Liver (tissue), 9 donors: Measurements from ENCODE around the gene PKP1. TPM values are rescaled to one million over a fixed set of nuclear protein-coding genes. Genes with fewer than 3 reads are reported as not detected.

Source experiments
- DNase-seq: peaks from one replicate; pipeline ENCODE4 v3.0.0-alpha.2; 2017; ENCODE audit warnings: low spot score
- H3K27ac ChIP-seq, 2 donors: one replicate each; pipeline ENCODE4 v1.7.0; 2013; ENCODE audit warnings: inconsistent platforms in 2 of 2, low read length in 2 of 2, control low read depth in 1 of 2, low read depth in 1 of 2, mild to moderate bottlenecking in 1 of 2
- H3K27me3 ChIP-seq, 4 donors: one replicate each; pipeline versions ENCODE4 v1.6.1 to v1.7.0; 2013; ENCODE audit warnings: low read length in 3 of 4, inconsistent platforms in 1 of 4, mild to moderate bottlenecking in 1 of 4, moderate library complexity in 1 of 4; ENCODE audit not compliant: control insufficient read depth in 4 of 4, insufficient read depth in 4 of 4
- H3K36me3 ChIP-seq, 4 donors: one replicate each; pipeline versions ENCODE4 v1.6.1 to v1.7.0; 2013; ENCODE audit warnings: low read length in 3 of 4, mild to moderate bottlenecking in 3 of 4, low read depth in 1 of 4, moderate library complexity in 1 of 4; ENCODE audit not compliant: control insufficient read depth in 4 of 4, insufficient read depth in 3 of 4
- H3K4me1 ChIP-seq, 4 donors: one replicate each; pipeline versions ENCODE4 v1.6.1 to v1.7.0; 2013; ENCODE audit warnings: low read length in 3 of 4, mild to moderate bottlenecking in 3 of 4, moderate library complexity in 1 of 4; ENCODE audit not compliant: control insufficient read depth in 4 of 4, insufficient read depth in 4 of 4
- H3K4me3 ChIP-seq, 3 donors: one replicate each; pipeline versions ENCODE4 v1.6.1 to v1.7.0; 2013; ENCODE audit warnings: low read length in 3 of 3, control low read depth in 1 of 3, low read depth in 1 of 3, mild to moderate bottlenecking in 1 of 3
- H3K9ac ChIP-seq, 2 donors: one replicate each; pipeline ENCODE4 v1.7.0; 2013; ENCODE audit warnings: low read length in 2 of 2, mild to moderate bottlenecking in 2 of 2, moderate library complexity in 2 of 2, control low read depth in 1 of 2, low read depth in 1 of 2
- H3K9me3 ChIP-seq, 4 donors: one replicate each; pipeline versions ENCODE4 v1.6.1 to v1.7.0; 2013; ENCODE audit warnings: low read length in 3 of 4; ENCODE audit not compliant: control insufficient read depth in 4 of 4
- CTCF ChIP-seq: fragments of 150-350 bp; IDR thresholded peaks from 2 replicates; pipeline ENCODE4 v1.5.1; 2017; ENCODE audit warnings: improper control_type of control experiment, low read depth, low read length; ENCODE audit not compliant: missing input control
- EGR1 ChIP-seq, 2 donors: IDR thresholded peaks; 2 replicates each; pipeline ENCODE4 v1.6.1; 2016 to 2018; ENCODE audit warnings: antibody characterized with exemption in 2 of 2, low read depth in 2 of 2
- FOXA1 ChIP-seq: IDR thresholded peaks from 2 replicates; pipeline ENCODE4 v1.6.1; 2016; ENCODE audit warnings: antibody characterized with exemption
- FOXA2 ChIP-seq: IDR thresholded peaks from 2 replicates; pipeline ENCODE4 v1.6.1; 2016; ENCODE audit warnings: antibody characterized with exemption
- HNF4A ChIP-seq, 2 donors: conservative IDR thresholded peaks; 2 replicates each; pipeline ENCODE4 v1.6.1; 2016; ENCODE audit warnings: antibody characterized with exemption in 2 of 2, mild to moderate bottlenecking in 2 of 2
- HNF4G ChIP-seq: IDR thresholded peaks from 2 replicates; pipeline ENCODE4 v1.6.1; 2016; ENCODE audit warnings: antibody characterized with exemption
- JUND ChIP-seq, 2 donors: IDR thresholded peaks; 2 replicates each; pipeline ENCODE4 v1.6.1; 2016; ENCODE audit warnings: antibody characterized with exemption in 2 of 2
- NR2F2 ChIP-seq: IDR thresholded peaks from 2 replicates; pipeline ENCODE4 v1.6.1; 2016; ENCODE audit warnings: antibody characterized with exemption
- RAD21 ChIP-seq, 2 donors: IDR thresholded peaks; 2 replicates each; pipeline ENCODE4 v1.6.1; 2016; ENCODE audit warnings: antibody characterized with exemption in 2 of 2, mild to moderate bottlenecking in 2 of 2
- REST ChIP-seq: IDR thresholded peaks from 2 replicates; pipeline ENCODE4 v1.6.1; 2016; ENCODE audit warnings: antibody characterized with exemption, mild to moderate bottlenecking
- RXRA ChIP-seq, 2 donors: IDR thresholded peaks; 2 replicates each; pipeline ENCODE4 v1.6.1; 2017 to 2018; ENCODE audit warnings: antibody characterized with exemption in 2 of 2, mild to moderate bottlenecking in 1 of 2
- SP1 ChIP-seq: IDR thresholded peaks from 2 replicates; pipeline ENCODE4 v1.6.1; 2018; ENCODE audit warnings: antibody characterized with exemption, mild to moderate bottlenecking
- TAF1 ChIP-seq: conservative IDR thresholded peaks from 2 replicates; pipeline ENCODE4 v1.6.1; 2016; ENCODE audit warnings: antibody characterized with exemption, mild to moderate bottlenecking
- YY1 ChIP-seq: IDR thresholded peaks from 2 replicates; pipeline ENCODE4 v1.6.1; 2016; ENCODE audit warnings: antibody characterized with exemption, mild to moderate bottlenecking
- ZBTB33 ChIP-seq: IDR thresholded peaks from 2 replicates; pipeline ENCODE4 v1.6.1; 2016; ENCODE audit warnings: antibody characterized with exemption
- WGBS: extraction: QIAGEN DNeasy Blood & Tissue Kit; methylation state at CpG from one replicate; pipeline ENCODE4 v1.1.7; 2013; 5-methylcytosine and 5-hydroxymethylcytosine counted together
- polyA plus RNA-seq, 2 donors: library from polyadenylated mRNA; stranded (reverse) in 1 of 2; unstranded in 1 of 2; fragments of 200-250 nt in 1 of 2; fragments of >200 nt in 1 of 2; fragmentation: Nextera tagmentation in 1 of 2; extraction: Ambion mirVana in 1 of 2; gene quantifications; one replicate each; pipeline versions ENCODE4 v1.2.1 to v1.2.3, GENCODE V29; 2013 to 2015
- total RNA-seq, 2 donors: library from RNA; depleted of rRNA; stranded (reverse); fragments of >200 nt; gene quantifications; one replicate each; pipeline ENCODE4 v1.2.3, GENCODE V29; 2014
- TF ChIP-seq, protein P1 (sequence below): IDR thresholded peaks from 2 replicates; pipeline ENCODE4 v1.6.1; 2016; ENCODE audit warnings: antibody characterized with exemption
- TF ChIP-seq, protein P2 (sequence below): IDR thresholded peaks from 2 replicates; pipeline ENCODE4 v1.6.1; 2016; ENCODE audit warnings: antibody characterized with exemption
- donor health status: healthy.
- donor health status: healthy.
- donor health status: healthy.
- donor health status: healthy.
- donor health status: healthy.

PKP1 gene
- total and polyA plus RNA-seq, 4 donors = 0.01 TPM; not detected in 3

DNA sequence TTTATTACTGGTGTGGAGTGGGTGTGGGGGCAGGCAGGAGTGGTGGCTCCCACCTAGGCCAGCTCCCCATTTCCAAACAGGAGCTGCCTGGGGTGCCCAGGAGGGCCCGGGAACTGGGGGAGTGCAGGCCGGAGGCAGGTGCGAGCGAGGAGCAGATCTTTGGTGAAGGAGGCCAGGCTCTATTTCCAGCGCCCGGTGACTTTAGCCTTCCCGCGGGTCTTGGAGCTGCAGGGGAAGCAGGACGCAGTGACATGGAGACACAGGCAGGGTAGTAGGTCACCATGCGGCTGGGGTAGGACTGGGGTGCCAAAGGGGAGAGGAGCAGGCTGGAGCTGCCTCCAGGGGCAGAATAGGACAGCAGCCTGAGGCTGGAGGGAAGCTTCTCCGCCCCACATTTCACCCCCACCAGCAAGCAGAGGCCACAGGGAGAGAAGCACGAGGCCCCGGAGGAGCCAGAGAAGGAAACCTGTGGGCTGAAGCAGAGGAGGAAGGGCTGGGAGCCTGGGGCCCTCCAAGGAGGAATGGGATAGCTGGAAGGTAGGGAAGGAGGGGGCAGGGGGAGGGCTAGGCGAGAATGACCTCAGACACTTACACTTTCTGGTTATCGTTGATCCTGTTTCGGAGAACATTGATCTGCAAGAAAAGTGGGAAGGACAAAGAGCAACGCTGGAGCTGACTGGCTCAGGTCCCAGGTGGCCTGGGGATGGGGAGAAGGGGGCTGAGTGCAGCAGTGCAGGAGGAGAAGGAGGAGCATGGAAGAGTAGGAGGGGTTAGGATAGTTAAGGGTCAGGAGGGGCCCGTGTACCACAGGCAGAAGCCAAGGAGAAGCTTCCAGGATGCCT, 75.9 kb downstream of the PKP1 start:
- Histone ChIP-seq H3K4me1 (no peaks in the 10 kb centered on the region), H3K4me3 (no peak overlapping the region), H3K27me3 (peaks cover 0 to 2% (median 0%) of the 10 kb centered on the region in 4 donors), H3K9me3 (no peaks in the 10 kb centered on the region), H3K27ac (no peak overlapping the region), H3K9ac (no peak overlapping the region), H3K36me3 (no peaks in the 10 kb centered on the region)
- DNase-seq = no peak
- TF ChIP-seq JUND (IDR thresholded peaks at IDR 0.05) = no peak
- TF ChIP-seq REST = no peak
- TF ChIP-seq TAF1 = no peak
- 79% methylated on average over 18 of the region's 18 CpGs for WGBS

DNA sequence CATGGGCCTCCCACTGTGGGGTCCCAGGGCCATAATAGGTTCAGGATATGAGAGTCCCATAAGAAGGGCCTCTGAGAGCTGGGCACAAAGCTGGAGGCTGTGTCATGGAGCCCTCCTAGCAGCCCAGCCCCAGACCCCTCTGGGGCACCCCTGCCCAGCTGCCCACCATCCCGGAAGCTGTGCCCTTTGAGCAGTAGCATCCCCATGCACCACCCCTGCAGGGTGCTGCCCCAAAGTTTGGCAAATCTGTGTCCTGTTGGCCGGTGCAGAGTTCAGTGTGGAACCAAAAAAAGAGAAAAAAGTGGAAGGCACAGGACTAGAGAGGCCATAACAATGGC, 76.5 kb downstream of the PKP1 start:
- H3K4me1 ChIP-seq = no peaks in the 10 kb centered on the region
- no peaks in the 10 kb centered on the region for H3K36me3 ChIP-seq
- H3K9me3 ChIP-seq = no peaks in the 10 kb centered on the region
- peaks cover 0 to 2% (median 0%) of the 10 kb centered on the region in 4 donors for H3K27me3 ChIP-seq
- H3K9ac ChIP-seq = no peak overlapping the region
- no peak overlapping the region for H3K4me3 ChIP-seq
- 88% methylated on average over 2 of the region's 2 CpGs for WGBS
- no peak overlapping the region for H3K27ac ChIP-seq
- no peak for TF ChIP-seq REST
- TF ChIP-seq RXRA (IDR thresholded peaks at IDR 0.05) = no peak
- no peak for TF ChIP-seq RAD21 (IDR thresholded peaks at IDR 0.05)
- no peak for TF ChIP-seq NR2F2
- TF ChIP-seq, protein P1, sequence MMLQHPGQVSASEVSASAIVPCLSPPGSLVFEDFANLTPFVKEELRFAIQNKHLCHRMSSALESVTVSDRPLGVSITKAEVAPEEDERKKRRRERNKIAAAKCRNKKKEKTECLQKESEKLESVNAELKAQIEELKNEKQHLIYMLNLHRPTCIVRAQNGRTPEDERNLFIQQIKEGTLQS = no peak
- TF ChIP-seq FOXA2 = no peak
- no peak for TF ChIP-seq ZBTB33
- no peak for TF ChIP-seq FOXA1
- no peak for TF ChIP-seq HNF4A (conservative IDR thresholded peaks at IDR 0.05)
- TF ChIP-seq SP1 = no peak
- TF ChIP-seq YY1 = no peak
- TF ChIP-seq TAF1 = no peak
- no peak for TF ChIP-seq EGR1 (IDR thresholded peaks at IDR 0.05; ENCODE audit: low read depth in 2 of 2)
- no peak for TF ChIP-seq CTCF
- no peak for TF ChIP-seq HNF4G
- TF ChIP-seq JUND (IDR thresholded peaks at IDR 0.05) = no peak
- TF ChIP-seq, protein P2, sequence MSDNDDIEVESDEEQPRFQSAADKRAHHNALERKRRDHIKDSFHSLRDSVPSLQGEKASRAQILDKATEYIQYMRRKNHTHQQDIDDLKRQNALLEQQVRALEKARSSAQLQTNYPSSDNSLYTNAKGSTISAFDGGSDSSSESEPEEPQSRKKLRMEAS = no peak
- no peak for DNase-seq
